ENCODE data around the gene AP2B1. TPM values are rescaled to one million over a fixed set of nuclear protein-coding genes. Genes with fewer than 3 reads are reported as not detected.

The AP2B1 gene
- total and polyA plus RNA-seq, 9 of the 15 experiments (the other 6 are each of a cell fraction or from before 2014, with no cell fraction given) = 60.1 to 287 (median 105) TPM

- no peak for TF ChIP-seq RREB1 (CRISPR knock-in tag; IDR thresholded peaks at IDR 0.05)
- TF ChIP-seq ZNF592 (IDR thresholded peaks at IDR 0.05) = 0 out of 2 replicates have a peak, but pooled peaks have one; percentile 5
- no peak for TF ChIP-seq ZNF316 (IDR thresholded peaks at IDR 0.05)
- TF ChIP-seq COPS2 (conservative IDR thresholded peaks at IDR 0.05) = no peak
- TF ChIP-seq ZNF408 (CRISPR knock-in tag; IDR thresholded peaks at IDR 0.05; ENCODE audit: low read depth) = no peak
- TF ChIP-seq TEAD4 (IDR thresholded peaks at IDR 0.05; ENCODE audit: low read length) = no peak
- TF ChIP-seq TEAD4 (CRISPR knock-in tag; IDR thresholded peaks at IDR 0.05; ENCODE audit: borderline replicate concordance) = no peak
- TF ChIP-seq, protein P1, sequence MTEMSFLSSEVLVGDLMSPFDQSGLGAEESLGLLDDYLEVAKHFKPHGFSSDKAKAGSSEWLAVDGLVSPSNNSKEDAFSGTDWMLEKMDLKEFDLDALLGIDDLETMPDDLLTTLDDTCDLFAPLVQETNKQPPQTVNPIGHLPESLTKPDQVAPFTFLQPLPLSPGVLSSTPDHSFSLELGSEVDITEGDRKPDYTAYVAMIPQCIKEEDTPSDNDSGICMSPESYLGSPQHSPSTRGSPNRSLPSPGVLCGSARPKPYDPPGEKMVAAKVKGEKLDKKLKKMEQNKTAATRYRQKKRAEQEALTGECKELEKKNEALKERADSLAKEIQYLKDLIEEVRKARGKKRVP (CRISPR knock-in tag; IDR thresholded peaks at IDR 0.05) = no peak
- TF ChIP-seq NCOA4 (IDR thresholded peaks at IDR 0.05; ENCODE audit: partially characterized antibody) = peak; percentile 1
- TF ChIP-seq KHSRP (IDR thresholded peaks at IDR 0.05) = no peak
- TF ChIP-seq, protein P2, sequence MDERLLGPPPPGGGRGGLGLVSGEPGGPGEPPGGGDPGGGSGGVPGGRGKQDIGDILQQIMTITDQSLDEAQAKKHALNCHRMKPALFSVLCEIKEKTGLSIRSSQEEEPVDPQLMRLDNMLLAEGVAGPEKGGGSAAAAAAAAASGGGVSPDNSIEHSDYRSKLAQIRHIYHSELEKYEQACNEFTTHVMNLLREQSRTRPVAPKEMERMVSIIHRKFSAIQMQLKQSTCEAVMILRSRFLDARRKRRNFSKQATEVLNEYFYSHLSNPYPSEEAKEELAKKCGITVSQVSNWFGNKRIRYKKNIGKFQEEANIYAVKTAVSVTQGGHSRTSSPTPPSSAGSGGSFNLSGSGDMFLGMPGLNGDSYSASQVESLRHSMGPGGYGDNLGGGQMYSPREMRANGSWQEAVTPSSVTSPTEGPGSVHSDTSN (CRISPR knock-in tag; IDR thresholded peaks at IDR 0.05; ENCODE audit: low read depth) = no peak
- TF ChIP-seq, protein P2 (tag; conservative IDR thresholded peaks at IDR 0.05; ENCODE audit: low read depth) = peak; percentile 57
- no peak for TF ChIP-seq ZNF347 (CRISPR knock-in tag; IDR thresholded peaks at IDR 0.05; ENCODE audit: low read depth)
- TF ChIP-seq BRD9 (IDR thresholded peaks at IDR 0.05; ENCODE audit: low read depth, partially characterized antibody) = peak; percentile 19
- TF ChIP-seq NFYB (IDR thresholded peaks at IDR 0.05; ENCODE audit: extremely low read depth, insufficient read length) = no peak
Measured at GRCh38 chr17:35578929-35579432, 8.1 kb upstream of the AP2B1 start (continued).

Measured in K562 (cell line).